HG03066 (cell line): ENCODE data around the gene MYH6.

Experiments used
- ATAC-seq: cut with Tn5 transposase; IDR thresholded peaks from one replicate; pipeline ENCODE4 v1.9.1; 2021; ENCODE audit warnings: low read depth; ENCODE audit not compliant: unreplicated experiment

The MYH6 gene

DNA sequence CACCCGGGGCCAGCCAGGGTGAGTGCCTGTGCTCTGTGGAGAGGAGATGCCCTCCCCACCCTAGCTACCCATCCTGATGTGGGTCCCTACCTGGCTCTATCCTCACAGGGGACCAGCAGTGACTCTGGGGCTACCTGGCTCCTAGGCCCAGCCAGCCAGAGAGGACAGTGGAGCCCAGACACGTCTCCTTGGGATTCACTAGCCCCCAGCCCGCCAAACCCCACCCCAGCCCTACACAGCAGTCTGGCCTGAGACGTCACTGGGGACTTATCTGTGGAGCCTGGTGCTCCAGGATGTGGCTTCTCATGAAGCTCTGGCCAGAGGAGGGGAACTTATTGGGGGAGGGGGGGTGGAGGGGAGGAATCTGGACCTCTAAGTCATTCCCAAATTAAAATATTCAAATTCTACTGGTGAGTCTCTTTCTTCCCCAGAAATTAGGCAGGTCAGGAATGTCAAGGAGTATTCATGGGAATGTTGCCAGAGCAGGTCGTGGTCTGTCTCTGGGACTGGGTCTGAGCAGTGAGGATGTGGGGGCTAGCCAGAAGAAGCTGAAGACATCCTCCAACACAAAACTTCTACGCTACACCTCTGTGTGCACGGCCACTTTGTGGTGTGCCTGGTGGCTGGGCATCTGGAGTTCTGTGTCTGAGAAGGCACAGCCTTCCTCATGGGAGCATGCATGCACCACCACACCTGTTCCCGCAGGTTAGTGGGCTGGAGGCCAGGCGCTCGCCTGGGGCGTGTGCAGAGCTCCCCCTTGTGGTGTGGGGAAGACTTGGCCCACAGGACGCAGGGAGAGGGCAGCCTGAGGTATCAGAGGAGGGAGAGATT, 28.5 kb downstream of the MYH6 start:
- ATAC-seq, result no peak

DNA sequence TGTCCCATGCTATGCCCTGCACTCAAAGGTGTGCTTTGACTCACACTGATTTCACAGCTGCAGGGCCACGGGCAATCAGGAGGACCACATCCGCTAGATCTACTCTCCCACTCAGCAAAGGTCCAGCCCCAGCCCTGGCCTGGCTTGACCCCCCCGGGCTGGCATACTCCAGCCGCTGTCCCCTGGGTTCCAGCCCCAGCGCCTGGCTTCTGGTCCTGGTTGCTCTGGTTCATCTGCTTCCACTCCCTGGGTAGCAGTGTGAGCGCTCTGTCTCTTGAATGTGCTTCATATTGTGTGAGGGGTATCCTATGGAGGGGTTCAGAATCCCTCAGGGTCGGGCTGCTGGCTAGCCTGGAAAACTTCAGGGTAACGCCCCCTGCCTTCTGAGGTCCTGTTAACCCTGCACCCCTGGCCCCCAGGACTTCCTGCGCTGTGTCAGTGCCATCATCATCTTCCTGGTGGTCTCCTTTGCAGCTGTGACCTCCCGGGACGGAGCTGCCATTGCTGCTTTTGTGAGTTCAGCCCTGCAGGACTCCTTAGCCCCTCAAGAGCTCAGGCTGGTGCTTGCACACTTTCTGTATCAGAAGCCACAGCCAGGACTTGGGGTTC, 29.4 kb downstream of the MYH6 start:
- ATAC-seq, result no peak

DNA sequence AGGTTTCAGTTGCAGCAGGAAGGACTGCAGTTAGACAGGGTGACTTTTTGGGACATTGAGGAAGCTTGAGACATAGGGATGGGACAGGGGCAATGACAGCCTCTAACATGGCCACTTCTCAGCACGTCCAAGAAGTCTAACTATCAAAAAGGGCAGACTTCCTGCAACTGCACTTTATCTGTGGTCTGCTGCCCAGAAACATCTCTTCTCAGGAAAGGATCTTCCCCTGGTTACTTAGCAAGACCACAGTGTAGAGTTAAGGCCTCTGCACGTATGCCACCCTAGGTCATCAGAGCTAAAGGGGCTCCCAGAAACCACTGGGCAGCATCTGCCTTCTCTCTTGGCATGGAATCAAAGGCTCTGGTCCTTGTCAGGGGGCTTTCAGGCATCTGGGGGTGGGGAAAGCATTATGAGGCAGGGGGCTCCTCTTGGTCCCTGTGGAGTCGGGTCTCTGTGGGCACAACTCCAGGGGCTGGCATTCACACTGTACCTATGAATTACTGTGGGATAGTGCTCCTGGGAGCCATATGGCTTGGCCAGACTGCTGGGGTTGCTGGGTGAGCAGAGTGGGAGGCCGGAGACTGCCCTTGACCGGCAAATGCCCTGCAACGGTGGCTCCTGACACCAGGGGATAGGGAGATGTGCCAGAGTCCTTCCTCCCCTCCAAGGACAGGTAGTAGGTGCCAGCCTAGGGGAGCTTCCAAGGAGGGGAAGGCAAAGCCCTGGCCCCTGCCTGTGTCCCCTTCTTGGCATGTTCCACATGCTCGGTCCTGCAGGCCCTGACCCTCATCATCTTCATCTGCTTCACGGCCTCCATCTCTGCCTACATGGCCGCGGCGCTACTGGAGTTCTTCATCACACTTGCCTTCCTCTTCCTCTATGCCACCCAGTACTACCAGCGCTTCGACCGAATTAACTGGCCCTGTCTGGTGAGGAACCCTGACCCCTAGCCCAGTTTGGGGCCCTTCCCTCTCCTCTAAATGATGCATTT, 30.2 kb downstream of the MYH6 start:
- ATAC-seq, result no peak

DNA sequence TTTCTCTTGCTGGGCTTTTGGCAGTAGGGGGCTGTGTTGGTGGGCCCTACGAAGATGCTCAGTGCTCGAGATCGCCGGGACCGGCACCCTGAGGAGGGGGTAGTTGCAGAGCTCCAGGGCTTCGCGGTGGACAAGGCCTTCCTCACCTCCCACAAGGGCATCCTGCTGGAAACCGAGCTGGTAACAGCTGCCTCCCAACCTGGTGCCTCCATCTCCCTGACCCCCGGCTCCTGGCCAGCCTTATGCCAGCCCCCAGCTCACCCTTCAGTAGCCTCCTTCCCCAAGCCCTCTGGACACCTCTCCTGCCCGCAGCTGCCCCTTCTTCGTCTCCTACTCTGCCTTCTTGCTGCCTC, 30.9 kb downstream of the MYH6 start:
- no peak for ATAC-seq

DNA sequence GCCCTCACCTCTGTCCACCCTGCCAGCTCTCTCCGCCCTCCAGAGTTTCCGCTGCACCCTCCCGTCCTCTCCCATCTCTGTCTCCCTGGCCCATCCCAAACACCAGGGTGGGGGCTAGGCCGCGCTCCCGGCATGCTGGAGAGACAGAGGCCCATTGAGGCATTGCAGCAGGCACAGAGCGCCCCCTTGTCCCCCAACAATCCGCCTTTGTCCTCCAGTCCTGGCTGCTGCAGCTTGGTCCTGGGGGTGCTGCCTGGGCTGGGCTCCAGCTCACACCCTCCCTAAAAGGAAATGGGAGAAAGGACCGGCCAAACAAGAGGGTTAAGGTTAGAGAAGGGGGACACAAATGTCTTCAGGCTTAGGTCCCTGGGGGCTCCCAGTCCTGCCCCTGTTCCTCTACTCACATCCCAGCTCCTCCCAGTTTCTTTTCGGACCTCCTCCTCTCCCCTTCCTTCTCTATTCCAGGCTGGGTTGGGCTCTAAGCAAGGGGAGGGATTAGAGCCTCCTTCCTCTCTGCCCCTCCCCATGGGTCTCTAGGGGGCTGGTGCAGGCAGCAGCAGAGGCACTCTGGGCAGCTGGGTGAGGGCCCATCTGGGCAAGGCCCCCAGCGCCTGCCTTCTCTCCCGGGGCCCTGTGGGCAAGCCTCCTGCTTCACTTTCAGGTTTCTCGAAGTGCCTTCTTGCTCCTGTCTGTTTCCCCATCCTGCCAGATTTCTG, 31.4 kb downstream of the MYH6 start, which contains the start of gene CMTM5:
Gene CMTM5 (plus strand): TSS at position 565 of the 716 bp plus-strand sequence. CDS start 206 bp downstream, outside the sequence.
- no peak for ATAC-seq

DNA sequence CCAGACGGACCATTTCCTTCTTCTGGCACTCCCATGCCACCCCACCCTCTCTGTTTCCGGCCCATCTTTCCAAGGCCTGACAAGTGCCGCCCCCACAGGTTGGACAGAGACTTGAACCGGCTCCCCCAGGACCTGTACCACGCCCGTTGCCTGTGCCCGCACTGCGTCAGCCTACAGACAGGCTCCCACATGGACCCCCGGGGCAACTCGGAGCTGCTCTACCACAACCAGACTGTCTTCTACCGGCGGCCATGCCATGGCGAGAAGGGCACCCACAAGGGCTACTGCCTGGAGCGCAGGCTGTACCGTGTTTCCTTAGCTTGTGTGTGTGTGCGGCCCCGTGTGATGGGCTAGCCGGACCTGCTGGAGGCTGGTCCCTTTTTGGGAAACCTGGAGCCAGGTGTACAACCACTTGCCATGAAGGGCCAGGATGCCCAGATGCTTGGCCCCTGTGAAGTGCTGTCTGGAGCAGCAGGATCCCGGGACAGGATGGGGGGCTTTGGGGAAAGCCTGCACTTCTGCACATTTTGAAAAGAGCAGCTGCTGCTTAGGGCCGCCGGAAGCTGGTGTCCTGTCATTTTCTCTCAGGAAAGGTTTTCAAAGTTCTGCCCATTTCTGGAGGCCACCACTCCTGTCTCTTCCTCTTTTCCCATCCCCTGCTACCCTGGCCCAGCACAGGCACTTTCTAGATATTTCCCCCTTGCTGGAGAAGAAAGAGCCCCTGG, 32.4 kb downstream of the MYH6 start:
- no peak for ATAC-seq

DNA sequence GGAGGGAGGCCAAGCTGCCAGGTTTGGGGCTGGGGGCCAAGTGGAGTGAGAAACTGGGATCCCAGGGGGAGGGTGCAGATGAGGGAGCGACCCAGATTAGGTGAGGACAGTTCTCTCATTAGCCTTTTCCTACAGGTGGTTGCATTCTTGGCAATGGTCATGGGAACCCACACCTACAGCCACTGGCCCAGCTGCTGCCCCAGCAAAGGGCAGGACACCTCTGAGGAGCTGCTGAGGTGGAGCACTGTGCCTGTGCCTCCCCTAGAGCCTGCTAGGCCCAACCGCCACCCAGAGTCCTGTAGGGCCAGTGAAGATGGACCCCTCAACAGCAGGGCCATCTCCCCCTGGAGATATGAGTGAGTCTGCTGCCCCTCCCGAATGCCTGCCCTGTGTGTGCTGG, 35.0 kb downstream of the MYH6 start:
- no peak for ATAC-seq

DNA sequence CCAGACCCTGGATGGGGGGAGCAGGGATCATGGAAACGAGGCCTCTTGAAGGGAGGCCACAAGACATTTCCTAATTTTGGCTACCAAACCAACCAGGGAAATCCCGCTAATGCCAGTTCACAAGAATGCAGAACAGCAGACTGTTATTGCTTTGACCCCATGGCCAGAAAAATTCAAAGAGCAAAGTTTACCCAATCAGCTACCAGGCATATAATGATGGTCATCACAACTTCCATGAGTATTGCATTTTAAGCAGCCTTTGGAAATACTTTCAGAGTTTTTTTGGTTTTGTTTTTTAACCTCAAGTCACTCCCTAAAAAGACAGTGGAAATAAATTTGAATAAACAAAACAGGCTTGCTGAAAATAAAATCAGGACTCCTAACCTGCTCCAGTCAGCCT, 35.6 kb downstream of the MYH6 start, which contains the start of gene IL25:
Gene IL25 (plus strand): TSS at position 301 of the 400 bp plus-strand sequence.
- ATAC-seq, result no peak

DNA sequence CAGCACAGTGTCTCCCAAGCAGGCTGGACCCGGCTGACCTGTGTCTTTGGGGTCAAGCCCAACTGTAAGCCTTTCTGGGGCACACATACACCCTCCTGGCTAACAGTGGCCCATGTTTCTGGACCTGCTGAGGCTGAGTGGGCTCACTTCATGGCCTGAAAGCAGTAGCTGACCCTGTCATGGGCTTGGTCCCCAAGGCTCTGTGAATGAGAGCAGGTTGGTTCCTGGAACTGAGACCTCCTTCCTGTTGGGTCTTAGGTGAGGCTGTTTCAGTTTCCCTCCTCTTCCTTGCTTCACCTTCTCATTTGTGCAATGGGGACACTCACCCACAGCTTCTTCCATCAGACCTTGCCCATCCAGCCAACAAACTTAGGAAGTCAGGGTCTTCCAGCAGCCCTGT, 36.2 kb downstream of the MYH6 start:
- no peak for ATAC-seq

DNA sequence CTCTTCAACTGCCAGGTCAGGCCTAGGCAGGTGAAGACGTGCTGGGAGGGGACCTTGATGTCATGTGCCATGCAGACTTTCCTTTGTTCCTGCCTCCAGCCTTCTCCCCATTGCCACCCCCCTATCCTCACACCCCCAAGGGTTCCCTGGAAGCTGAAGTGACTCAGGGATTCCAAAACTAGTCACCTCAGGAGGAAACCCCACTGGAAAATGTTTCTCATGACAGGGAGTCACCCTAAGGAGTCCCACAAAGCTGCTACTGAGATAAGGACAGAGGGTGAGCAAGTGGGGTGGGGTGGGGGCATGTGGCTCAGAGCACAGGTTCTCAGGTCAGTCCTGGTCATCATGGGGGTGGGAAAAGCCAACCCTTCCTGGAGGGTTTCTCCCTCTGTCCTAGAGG, 37.9 kb downstream of the MYH6 start:
- ATAC-seq, result no peak

DNA sequence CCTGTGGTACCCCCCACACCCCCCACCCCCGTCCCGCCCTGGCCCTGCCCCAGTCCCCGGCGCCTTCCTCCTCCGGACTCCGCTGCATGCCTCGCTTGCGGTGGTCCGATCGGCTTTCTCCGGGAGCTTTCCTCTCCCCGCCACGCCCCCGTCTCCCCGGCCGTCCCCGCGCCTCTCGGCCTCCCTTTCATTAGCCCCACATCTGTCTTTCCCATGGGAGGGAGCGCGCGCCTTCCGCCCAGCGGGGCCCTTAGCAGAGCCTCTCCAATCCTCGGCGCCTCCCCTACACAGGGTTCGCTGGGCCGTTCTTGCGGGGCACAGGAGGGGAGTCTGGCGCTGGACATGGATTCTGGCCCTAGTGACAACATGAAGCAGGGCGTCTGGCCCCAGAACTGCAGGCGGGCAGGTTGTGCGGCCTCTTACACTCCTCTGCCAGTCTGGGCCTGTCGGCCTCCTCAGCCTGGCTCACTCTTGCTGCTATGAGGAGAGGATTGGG, 41.6 kb downstream of the MYH6 start:
- ATAC-seq, result no peak

DNA sequence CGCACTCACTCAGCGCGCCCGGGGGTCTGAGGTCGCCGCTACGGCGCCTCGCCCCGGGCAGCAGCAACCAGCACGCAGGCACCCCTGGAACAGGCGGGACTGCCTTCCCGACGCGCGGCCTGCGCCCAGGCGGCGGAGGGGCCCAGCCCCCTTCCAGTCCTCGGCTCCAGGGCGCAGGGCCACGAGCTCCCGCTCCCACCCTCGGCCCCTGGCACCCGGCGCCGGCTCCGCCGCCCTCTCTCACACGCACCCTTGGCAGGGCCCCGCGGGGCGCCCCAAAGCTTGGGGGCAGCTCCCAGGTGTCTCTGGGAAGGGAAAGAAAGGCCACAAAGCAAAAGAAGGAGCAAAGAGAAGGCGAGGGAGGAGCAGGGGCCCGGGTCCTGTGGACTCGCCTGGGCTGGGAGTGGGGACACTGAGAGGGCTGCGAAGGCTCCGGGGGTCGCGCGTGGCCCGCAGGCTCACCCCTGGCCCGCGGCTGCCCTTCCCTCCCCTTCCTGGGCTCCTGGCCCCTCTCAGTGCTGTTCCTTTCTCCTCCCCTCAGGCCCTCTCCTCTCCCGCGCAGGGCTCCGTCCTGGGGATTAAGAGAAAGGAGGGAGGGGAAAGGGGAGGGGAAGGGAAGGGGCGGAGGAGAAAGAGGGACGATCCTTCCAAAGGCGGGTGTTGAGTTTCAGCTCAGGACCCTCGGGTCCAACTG, 42.2 kb downstream of the MYH6 start:
- no peak for ATAC-seq

DNA sequence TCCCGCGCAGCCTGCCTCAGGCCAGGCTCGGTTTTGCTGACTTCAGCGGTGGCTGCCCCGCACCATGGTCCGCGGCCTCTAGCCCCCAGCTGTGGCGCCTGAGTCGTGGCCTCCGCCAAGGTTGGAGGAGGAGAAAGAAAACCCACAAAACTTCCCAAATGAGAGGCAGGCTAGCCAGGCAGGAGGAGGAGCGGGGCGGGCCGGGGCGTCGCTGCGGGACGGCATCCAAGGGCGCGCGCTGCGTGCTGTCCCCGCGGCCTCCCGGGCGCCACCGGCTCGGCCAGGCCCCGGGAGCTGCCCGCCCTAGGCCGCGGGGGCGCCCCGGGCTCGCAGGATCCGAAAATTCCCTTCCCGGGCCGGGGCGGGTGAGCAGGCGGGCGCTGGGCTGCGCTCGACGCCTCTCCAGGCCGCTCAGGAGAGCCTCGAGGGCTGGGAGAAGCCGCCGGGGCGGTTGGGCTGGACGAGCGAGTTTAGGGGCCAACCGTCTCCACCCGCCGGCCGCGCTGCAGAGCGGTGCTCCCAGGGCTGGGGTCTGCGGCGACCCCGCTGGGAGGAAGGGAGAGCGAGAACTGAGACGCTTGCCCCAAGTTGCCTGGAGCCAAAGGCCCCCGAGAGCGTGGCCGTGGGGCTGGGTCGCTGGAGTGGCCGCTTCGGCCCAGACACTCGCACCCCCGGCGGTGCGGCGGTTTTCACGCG, 42.9 kb downstream of the MYH6 start, which contains the start of gene EFS:
Gene EFS (minus strand): TSS at position 137 of the 696 bp plus-strand sequence. CDS start 147 bp downstream, outside the sequence.
- no peak for ATAC-seq

DNA sequence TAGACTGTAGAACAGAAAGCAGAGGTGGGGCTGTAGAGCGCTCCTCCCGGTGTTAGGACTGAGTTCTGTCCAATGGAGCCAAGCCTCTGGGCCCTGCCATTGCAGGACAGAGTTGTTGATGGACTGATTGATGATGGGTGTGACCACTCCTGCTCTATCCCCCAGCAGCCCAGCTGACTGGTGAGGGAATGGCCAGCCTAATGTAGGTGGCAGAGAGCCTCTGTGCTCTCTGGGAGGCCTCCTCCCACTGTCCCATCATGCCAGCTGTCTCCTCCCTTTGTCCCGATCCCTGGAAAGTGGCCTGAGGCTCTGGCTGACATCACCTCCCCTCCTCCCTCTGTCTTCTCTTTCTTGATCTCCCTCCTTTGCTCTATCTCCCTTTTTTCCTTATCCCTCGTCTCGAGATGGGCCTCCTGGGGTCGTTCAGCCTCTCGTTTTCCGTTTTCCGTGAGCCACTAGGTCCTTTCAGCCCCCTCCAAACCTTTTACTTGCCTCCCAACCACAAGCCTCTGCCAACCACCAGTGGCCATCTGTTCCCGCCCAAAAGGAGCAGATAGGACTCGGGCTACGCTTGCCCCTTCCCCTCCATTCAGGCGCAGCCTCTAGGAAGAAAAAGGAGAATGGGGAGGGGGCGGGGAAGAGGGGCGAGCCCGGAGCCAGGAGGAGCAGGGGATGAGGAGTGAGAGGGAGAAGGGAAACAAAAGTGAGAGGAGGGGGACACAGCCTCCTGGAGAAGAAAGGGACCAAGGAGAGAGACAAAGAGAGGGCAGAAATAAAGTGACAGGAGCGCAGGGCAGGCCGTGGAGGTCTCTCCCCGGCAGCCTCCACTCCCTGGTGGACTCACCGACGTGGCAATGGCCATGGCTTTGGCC, 43.7 kb downstream of the MYH6 start:
- ATAC-seq, result no peak

DNA sequence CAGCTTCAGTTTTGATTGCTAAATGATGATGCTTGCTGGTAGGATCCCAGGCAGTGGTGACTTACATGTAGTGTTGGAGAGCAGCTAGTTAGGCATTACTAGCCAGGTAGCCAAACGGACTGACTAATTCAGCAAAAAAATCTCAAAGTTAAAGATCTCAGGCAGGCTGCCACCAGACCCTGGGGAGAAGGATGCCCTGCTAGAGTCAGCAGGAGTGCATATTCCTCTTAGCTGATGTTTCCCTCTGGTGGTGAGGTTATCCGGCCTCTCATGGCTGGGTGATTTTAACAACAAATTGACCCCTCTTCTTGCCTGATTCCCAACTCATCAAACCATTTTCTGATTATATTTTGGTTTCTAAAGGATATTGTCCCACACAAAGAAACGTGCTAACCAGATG, 45.9 kb downstream of the MYH6 start:
- ATAC-seq, result no peak

DNA sequence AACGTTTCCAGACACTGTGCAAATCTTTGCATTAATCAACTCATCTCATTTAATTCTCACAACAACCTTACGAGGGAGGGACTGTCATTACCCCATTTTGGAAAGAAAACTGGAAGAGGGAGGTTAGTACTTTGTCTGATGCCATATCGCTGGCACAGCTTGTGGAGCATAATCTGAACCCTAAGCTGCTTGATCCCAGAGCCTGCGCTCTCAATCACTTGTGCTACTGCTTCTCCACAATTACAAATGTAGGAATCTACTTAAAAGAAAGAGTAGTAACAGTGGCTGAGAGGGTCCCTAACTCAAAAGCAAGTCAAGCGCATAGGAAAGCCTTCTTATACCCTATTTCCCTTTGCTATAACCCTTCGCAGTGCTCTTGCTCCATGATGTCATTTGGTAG, 46.3 kb downstream of the MYH6 start:
- ATAC-seq, result no peak

DNA sequence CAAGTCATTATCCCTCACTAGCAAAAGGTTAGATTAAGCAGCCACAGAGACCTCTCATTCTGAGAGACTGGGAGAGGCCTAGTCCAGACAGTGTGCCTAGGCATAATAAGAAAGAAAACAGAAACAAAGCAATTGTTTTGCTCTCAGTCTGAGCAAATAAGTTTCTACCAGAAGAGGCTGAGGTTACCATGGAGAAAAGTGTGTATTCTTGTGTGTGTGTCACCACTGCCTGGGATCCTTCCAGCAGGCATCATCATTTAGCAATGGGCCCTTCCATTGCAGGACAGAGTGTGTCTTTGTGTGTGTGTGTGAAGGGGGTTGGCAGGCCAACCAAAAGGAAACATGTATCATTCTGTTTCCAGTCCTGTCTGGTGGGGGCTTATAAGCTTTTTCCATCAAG, 46.8 kb downstream of the MYH6 start:
- ATAC-seq, result no peak
